ENCODE measurements around the gene USH2A.

The USH2A gene

GRCh38 chr1:215650446-215651149, 772.6 kb downstream of the USH2A start:
- Histone ChIP-seq H3K27me3 (no peaks in the 10 kb centered on the region), H3K4me3 (no peak overlapping the region), H3K27ac (no peak overlapping the region), H3K4me1 (no peaks in the 10 kb centered on the region), H3K36me3 (no peaks in the 10 kb centered on the region), H3K9me3 (no peaks in the 10 kb centered on the region)
- intact Hi-C loops (cut with DNase I; ENCODE audit: low total_unique reads): no loop called here
- TF ChIP-seq CTCF (IDR thresholded peaks at IDR 0.05): no peak
- DNase-seq: no peak

DNA sequence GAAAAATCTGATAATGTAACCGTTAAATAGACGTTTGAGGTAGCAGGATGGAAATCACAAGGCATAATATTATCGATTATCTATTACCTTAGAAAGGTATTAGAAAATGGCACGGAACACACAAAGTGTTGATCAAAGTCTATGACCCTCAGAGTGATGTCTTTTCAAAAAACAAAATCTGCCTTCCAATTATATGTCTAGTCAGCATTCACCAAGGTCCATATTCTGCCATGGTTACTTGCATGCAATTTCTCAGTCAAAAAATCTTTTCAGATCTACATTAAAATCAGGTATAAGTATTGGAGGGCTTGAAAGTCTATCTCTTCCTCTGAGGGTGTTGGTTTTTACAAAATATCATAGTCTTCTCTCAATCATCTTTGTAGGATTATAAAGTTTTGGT, 774.3 kb downstream of the USH2A start:
- Histone ChIP-seq H3K4me3 (no peak overlapping the region), H3K4me1 (no peaks in the 10 kb centered on the region), H3K27ac (no peak overlapping the region), H3K27me3 (no peaks in the 10 kb centered on the region), H3K9me3 (no peaks in the 10 kb centered on the region), H3K36me3 (no peaks in the 10 kb centered on the region)
- TF ChIP-seq CTCF (IDR thresholded peaks at IDR 0.05): no peak
- DNase-seq: no peak
- intact Hi-C loops (cut with DNase I; ENCODE audit: low total_unique reads): no loop called here

GRCh38 chr1:215647738-215648137, 775.5 kb downstream of the USH2A start:
- no peaks in the 10 kb centered on the region for H3K27me3 ChIP-seq
- TF ChIP-seq CTCF (IDR thresholded peaks at IDR 0.05): no peak
- no peaks in the 10 kb centered on the region for H3K9me3 ChIP-seq
- H3K4me3 ChIP-seq: no peak overlapping the region
- no peak for DNase-seq
- intact Hi-C loops (cut with DNase I; ENCODE audit: low total_unique reads): no loop called here
- H3K36me3 ChIP-seq: no peaks in the 10 kb centered on the region
- no peaks in the 10 kb centered on the region for H3K4me1 ChIP-seq
- H3K27ac ChIP-seq: no peak overlapping the region

- Histone ChIP-seq H3K4me1 (no peaks in the 10 kb centered on the region), H3K27ac (no peak overlapping the region), H3K4me3 (no peak overlapping the region), H3K9me3 (no peaks in the 10 kb centered on the region), H3K27me3 (no peaks in the 10 kb centered on the region), H3K36me3 (no peaks in the 10 kb centered on the region)
- TF ChIP-seq CTCF (IDR thresholded peaks at IDR 0.05): no peak
- intact Hi-C loops (cut with DNase I; ENCODE audit: low total_unique reads): no loop called here
- no peak for DNase-seq
Observed at GRCh38 chr1:215645861-215646260, 777.4 kb downstream of the USH2A start.

GRCh38 chr1:215645182-215645581, 778.1 kb downstream of the USH2A start:
- no peak for TF ChIP-seq CTCF (IDR thresholded peaks at IDR 0.05)

More at GRCh38 chr1:215645182-215645581, 778.1 kb downstream of the USH2A start:
- Histone ChIP-seq H3K36me3 (no peaks in the 10 kb centered on the region), H3K27me3 (no peaks in the 10 kb centered on the region), H3K4me3 (no peak overlapping the region), H3K4me1 (no peaks in the 10 kb centered on the region), H3K9me3 (no peaks in the 10 kb centered on the region), H3K27ac (no peak overlapping the region)
- DNase-seq: no peak
- intact Hi-C loops (cut with DNase I; ENCODE audit: low total_unique reads): no loop called here
